MM.1S (cell line): ENCODE measurements around the gene CDKN3.

Experiments
- DNase-seq: peaks from one replicate; pipeline ENCODE4 v3.0.0-alpha.2; 2015
- H2AFZ ChIP-seq: fragments of 300-600 bp; sonication (generic); 2 replicates; pipeline ENCODE4 v1.6.0; 2016; ENCODE audit warnings: antibody characterized with exemption, low read length
- H3F3A ChIP-seq: fragments of 300-600 bp; sonication (generic); 2 replicates; pipeline ENCODE4 v1.6.1; 2016; ENCODE audit warnings: mild to moderate bottlenecking, antibody characterized with exemption, low read length, moderate library complexity, mixed read lengths; ENCODE audit not compliant: insufficient read depth
- H3K27ac ChIP-seq: fragments of 300-600 bp; sonication (generic); 2 replicates; pipeline ENCODE4 v1.5.1; 2016; ENCODE audit warnings: mild to moderate bottlenecking, low read length
- H3K27me3 ChIP-seq: fragments of 300-600 bp; sonication (generic); replicated peaks from 2 replicates; pipeline ENCODE4 v1.6.0; 2016; ENCODE audit warnings: low read length; ENCODE audit not compliant: insufficient read depth
- H3K36me3 ChIP-seq: fragments of 300-600 bp; sonication (generic); replicated peaks from 2 replicates; pipeline ENCODE4 v1.6.1; 2016; ENCODE audit warnings: mild to moderate bottlenecking, low read length, mixed read lengths; ENCODE audit not compliant: insufficient read depth
- H3K4me1 ChIP-seq: fragments of 300-600 bp; sonication (generic); 2 replicates; pipeline ENCODE4 v1.6.1; 2016; ENCODE audit warnings: low read length, mixed read lengths
- H3K4me2 ChIP-seq: fragments of 300-600 bp; sonication (generic); 2 replicates; pipeline ENCODE4 v1.6.0; 2016; ENCODE audit warnings: low read depth, low read length
- H3K4me3 ChIP-seq: fragments of 300-600 bp; sonication (generic); 2 replicates; pipeline ENCODE4 v1.5.1; 2016; ENCODE audit warnings: low read length, mixed read lengths
- H3K79me2 ChIP-seq: fragments of 300-600 bp; sonication (generic); 2 replicates; pipeline ENCODE4 v1.6.1; 2016; ENCODE audit warnings: mixed run types, low read length, mixed read lengths
- H3K9ac ChIP-seq: fragments of 300-600 bp; sonication (generic); 2 replicates; pipeline ENCODE4 v1.6.1; 2016; ENCODE audit warnings: low read length, mixed read lengths
- H3K9me2 ChIP-seq: fragments of 300-600 bp; sonication (generic); replicated peaks from 2 replicates; pipeline ENCODE4 v1.6.1; 2016; ENCODE audit warnings: mild to moderate bottlenecking, low read length, mixed read lengths; ENCODE audit not compliant: insufficient read depth
- H3K9me3 ChIP-seq: fragments of 300-600 bp; sonication (generic); replicated peaks from 2 replicates; pipeline ENCODE4 v1.6.1; 2016; ENCODE audit warnings: mild to moderate bottlenecking, low read length, mixed read lengths; ENCODE audit not compliant: insufficient read depth
- H4K20me1 ChIP-seq: fragments of 300-600 bp; sonication (generic); 2 replicates; pipeline ENCODE4 v1.6.1; 2016; ENCODE audit warnings: mild to moderate bottlenecking, low read length, moderate library complexity, mixed read lengths; ENCODE audit not compliant: insufficient read depth
- EZH2 ChIP-seq: fragments of 300-600 bp; sonication (generic); optimal IDR thresholded peaks from 2 replicates; pipeline ENCODE3; 2017; ENCODE audit warnings: low read depth, mild to moderate bottlenecking, antibody characterized with exemption, low read length, mixed read lengths
- EZH2phosphoT487 ChIP-seq: fragments of 300-600 bp; sonication (generic); IDR thresholded peaks from 2 replicates; pipeline ENCODE4 v1.6.1; 2018; ENCODE audit warnings: antibody characterized with exemption, low read length
- TF ChIP-seq, protein P1 (sequence below): fragments of 300-600 bp; sonication (generic); IDR thresholded peaks from 2 replicates; pipeline ENCODE4 v1.5.1; 2016; ENCODE audit warnings: antibody characterized with exemption, low read length, mixed read lengths

Gene CDKN3

DNA sequence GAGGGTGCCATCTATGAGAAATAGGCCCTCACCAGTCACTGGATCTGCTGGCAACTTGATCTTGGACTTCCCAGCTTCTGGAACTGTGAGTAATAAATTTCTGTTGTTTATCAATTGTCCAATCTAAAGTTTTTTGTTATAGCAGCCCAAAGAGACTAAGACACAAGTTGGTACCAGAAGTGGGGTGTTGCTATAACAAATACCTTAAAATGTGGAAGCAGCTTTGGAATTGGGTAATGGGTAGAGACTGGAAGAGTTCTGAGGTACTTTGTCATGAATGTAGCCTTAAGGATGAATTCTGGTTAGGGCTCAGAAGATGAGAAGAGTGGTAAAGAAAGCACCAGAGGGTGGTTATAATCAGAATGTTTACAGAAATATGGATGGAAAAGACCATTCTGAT is 70.5 kb downstream of the CDKN3 start:
- no peaks in the 10 kb centered on the region for H3F3A ChIP-seq
- H3K36me3 ChIP-seq, result no peaks in the 10 kb centered on the region
- H3K4me3 ChIP-seq, result no peak overlapping the region
- H3K27ac ChIP-seq, result no peak overlapping the region
- H3K9ac ChIP-seq, result no peak overlapping the region
- no peaks in the 10 kb centered on the region for H3K79me2 ChIP-seq
- H3K27me3 ChIP-seq, result no peaks in the 10 kb centered on the region
- DNase-seq, result no peak
- H2AFZ ChIP-seq, result no peak overlapping the region
- H3K9me2 ChIP-seq, result no peaks in the 10 kb centered on the region
- TF ChIP-seq, protein P1, sequence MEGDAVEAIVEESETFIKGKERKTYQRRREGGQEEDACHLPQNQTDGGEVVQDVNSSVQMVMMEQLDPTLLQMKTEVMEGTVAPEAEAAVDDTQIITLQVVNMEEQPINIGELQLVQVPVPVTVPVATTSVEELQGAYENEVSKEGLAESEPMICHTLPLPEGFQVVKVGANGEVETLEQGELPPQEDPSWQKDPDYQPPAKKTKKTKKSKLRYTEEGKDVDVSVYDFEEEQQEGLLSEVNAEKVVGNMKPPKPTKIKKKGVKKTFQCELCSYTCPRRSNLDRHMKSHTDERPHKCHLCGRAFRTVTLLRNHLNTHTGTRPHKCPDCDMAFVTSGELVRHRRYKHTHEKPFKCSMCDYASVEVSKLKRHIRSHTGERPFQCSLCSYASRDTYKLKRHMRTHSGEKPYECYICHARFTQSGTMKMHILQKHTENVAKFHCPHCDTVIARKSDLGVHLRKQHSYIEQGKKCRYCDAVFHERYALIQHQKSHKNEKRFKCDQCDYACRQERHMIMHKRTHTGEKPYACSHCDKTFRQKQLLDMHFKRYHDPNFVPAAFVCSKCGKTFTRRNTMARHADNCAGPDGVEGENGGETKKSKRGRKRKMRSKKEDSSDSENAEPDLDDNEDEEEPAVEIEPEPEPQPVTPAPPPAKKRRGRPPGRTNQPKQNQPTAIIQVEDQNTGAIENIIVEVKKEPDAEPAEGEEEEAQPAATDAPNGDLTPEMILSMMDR, result no peak
- no peak for TF ChIP-seq EZH2
- TF ChIP-seq EZH2phosphoT487, result no peak
- no peaks in the 10 kb centered on the region for H3K4me1 ChIP-seq
- no peaks in the 10 kb centered on the region for H3K9me3 ChIP-seq
- H4K20me1 ChIP-seq, result no peaks in the 10 kb centered on the region
- no peak overlapping the region for H3K4me2 ChIP-seq
